HEK293 (cell line): ENCODE data around the gene ADSL.

Source experiments
- EGR2 ChIP-seq: fragments of 450-650 bp; formaldehyde crosslinking; IDR thresholded peaks from 2 replicates; pipeline ENCODE4 v1.5.1; 2016; ENCODE audit warnings: low read depth, missing biosample characterization, missing genetic modification characterization
- KLF1 ChIP-seq: fragments of 450-650 bp; formaldehyde crosslinking; IDR thresholded peaks from 2 replicates; pipeline ENCODE4 v1.5.1; 2016; ENCODE audit warnings: missing biosample characterization, missing genetic modification characterization
- MEIS1 ChIP-seq: sonication (generic); formaldehyde crosslinking; IDR thresholded peaks from 2 replicates; pipeline ENCODE4 v1.8.1; 2022; ENCODE audit warnings: missing genetic modification reagents, mild to moderate bottlenecking, borderline replicate concordance
- TSHZ1 ChIP-seq: fragments of 450-650 bp; formaldehyde crosslinking; IDR thresholded peaks from 2 replicates; pipeline ENCODE4 v1.5.1; 2016; ENCODE audit warnings: missing biosample characterization, missing genetic modification characterization, borderline replicate concordance
- ZFHX2 ChIP-seq: fragments of 450-650 bp; formaldehyde crosslinking; conservative IDR thresholded peaks from 2 replicates; pipeline ENCODE4 v1.5.1; 2016; ENCODE audit warnings: missing biosample characterization, missing genetic modification characterization
- ZFP3 ChIP-seq: fragments of 450-650 bp; formaldehyde crosslinking; IDR thresholded peaks from 2 replicates; pipeline ENCODE4 v1.5.1; 2016; ENCODE audit warnings: low read depth, missing biosample characterization, missing genetic modification characterization
- ZNF112 ChIP-seq: fragments of 450-650 bp; formaldehyde crosslinking; IDR thresholded peaks from 2 replicates; pipeline ENCODE4 v1.5.0; 2017; ENCODE audit warnings: missing biosample characterization, missing genetic modification characterization
- ZNF140 ChIP-seq: fragments of 450-650 bp; formaldehyde crosslinking; IDR thresholded peaks from 2 replicates; pipeline ENCODE4 v1.5.1; 2016; ENCODE audit warnings: missing biosample characterization, missing genetic modification characterization
- ZNF266 ChIP-seq: fragments of 450-650 bp; formaldehyde crosslinking; IDR thresholded peaks from 2 replicates; pipeline ENCODE4 v1.5.1; 2016; ENCODE audit warnings: missing biosample characterization, missing genetic modification characterization, low read depth
- ZNF302 ChIP-seq: fragments of 450-650 bp; formaldehyde crosslinking; IDR thresholded peaks from 2 replicates; pipeline ENCODE4 v1.5.1; 2016; ENCODE audit warnings: missing biosample characterization, missing genetic modification characterization, low read depth
- ZNF350 ChIP-seq: fragments of 450-650 bp; formaldehyde crosslinking; IDR thresholded peaks from 2 replicates; pipeline ENCODE4 v1.5.0; 2017; ENCODE audit warnings: missing biosample characterization, mild to moderate bottlenecking, missing genetic modification characterization
- ZNF404 ChIP-seq: fragments of 450-650 bp; formaldehyde crosslinking; IDR thresholded peaks from 2 replicates; pipeline ENCODE4 v1.5.1; 2017; ENCODE audit warnings: missing biosample characterization, missing genetic modification characterization
- ZNF521 ChIP-seq: fragments of 450-650 bp; formaldehyde crosslinking; IDR thresholded peaks from 2 replicates; pipeline ENCODE4 v1.5.1; 2017; ENCODE audit warnings: missing biosample characterization, mild to moderate bottlenecking, missing genetic modification characterization
- ZNF558 ChIP-seq: fragments of 450-650 bp; formaldehyde crosslinking; IDR thresholded peaks from 2 replicates; pipeline ENCODE4 v1.5.1; 2016; ENCODE audit warnings: missing biosample characterization, missing genetic modification characterization
- ZNF596 ChIP-seq: fragments of 450-650 bp; IDR thresholded peaks from 2 replicates; pipeline ENCODE4 v1.5.0; 2018; ENCODE audit warnings: missing biosample characterization, mild to moderate bottlenecking, missing genetic modification characterization, moderate library complexity
- ZNF626 ChIP-seq: fragments of 450-650 bp; sonication (Bioruptor Pico); formaldehyde crosslinking; IDR thresholded peaks from 2 replicates; pipeline ENCODE4 v1.5.1; 2018; ENCODE audit warnings: missing biosample characterization, missing genetic modification characterization, inconsistent platforms
- ZNF660 ChIP-seq: fragments of 450-650 bp; IDR thresholded peaks from 2 replicates; pipeline ENCODE4 v1.5.1; 2018; ENCODE audit warnings: missing biosample characterization, mild to moderate bottlenecking, missing genetic modification characterization
- ZNF664 ChIP-seq: fragments of 450-650 bp; formaldehyde crosslinking; IDR thresholded peaks from 2 replicates; pipeline ENCODE4 v1.5.1; 2016; ENCODE audit warnings: missing biosample characterization, missing genetic modification characterization
- ZNF777 ChIP-seq: fragments of 450-650 bp; formaldehyde crosslinking; IDR thresholded peaks from 2 replicates; pipeline ENCODE4 v1.5.1; 2017; ENCODE audit warnings: missing biosample characterization, missing genetic modification characterization, borderline replicate concordance
- ZNF830 ChIP-seq: fragments of 450-650 bp; IDR thresholded peaks from 2 replicates; pipeline ENCODE4 v1.5.0; 2018; ENCODE audit warnings: missing biosample characterization, missing genetic modification characterization, low read depth, mild to moderate bottlenecking, moderate library complexity
- ZSCAN18 ChIP-seq: fragments of 450-650 bp; formaldehyde crosslinking; IDR thresholded peaks from 2 replicates; pipeline ENCODE4 v1.5.1; 2016; ENCODE audit warnings: missing biosample characterization, missing genetic modification characterization
- ZSCAN30 ChIP-seq: fragments of 450-650 bp; IDR thresholded peaks from 2 replicates; pipeline ENCODE4 v1.5.1; 2018; ENCODE audit warnings: missing biosample characterization, mild to moderate bottlenecking, missing genetic modification characterization, moderate library complexity
- TF ChIP-seq, protein P1 (sequence below): fragments of 450-650 bp; formaldehyde crosslinking; IDR thresholded peaks from 2 replicates; pipeline ENCODE4 v1.5.1; 2017; ENCODE audit warnings: missing biosample characterization, missing genetic modification characterization
- TF ChIP-seq, protein P2 (sequence below): fragments of 450-650 bp; formaldehyde crosslinking; IDR thresholded peaks from 2 replicates; pipeline ENCODE4 v1.5.1; 2016; ENCODE audit warnings: missing biosample characterization, missing genetic modification characterization

ADSL gene

DNA sequence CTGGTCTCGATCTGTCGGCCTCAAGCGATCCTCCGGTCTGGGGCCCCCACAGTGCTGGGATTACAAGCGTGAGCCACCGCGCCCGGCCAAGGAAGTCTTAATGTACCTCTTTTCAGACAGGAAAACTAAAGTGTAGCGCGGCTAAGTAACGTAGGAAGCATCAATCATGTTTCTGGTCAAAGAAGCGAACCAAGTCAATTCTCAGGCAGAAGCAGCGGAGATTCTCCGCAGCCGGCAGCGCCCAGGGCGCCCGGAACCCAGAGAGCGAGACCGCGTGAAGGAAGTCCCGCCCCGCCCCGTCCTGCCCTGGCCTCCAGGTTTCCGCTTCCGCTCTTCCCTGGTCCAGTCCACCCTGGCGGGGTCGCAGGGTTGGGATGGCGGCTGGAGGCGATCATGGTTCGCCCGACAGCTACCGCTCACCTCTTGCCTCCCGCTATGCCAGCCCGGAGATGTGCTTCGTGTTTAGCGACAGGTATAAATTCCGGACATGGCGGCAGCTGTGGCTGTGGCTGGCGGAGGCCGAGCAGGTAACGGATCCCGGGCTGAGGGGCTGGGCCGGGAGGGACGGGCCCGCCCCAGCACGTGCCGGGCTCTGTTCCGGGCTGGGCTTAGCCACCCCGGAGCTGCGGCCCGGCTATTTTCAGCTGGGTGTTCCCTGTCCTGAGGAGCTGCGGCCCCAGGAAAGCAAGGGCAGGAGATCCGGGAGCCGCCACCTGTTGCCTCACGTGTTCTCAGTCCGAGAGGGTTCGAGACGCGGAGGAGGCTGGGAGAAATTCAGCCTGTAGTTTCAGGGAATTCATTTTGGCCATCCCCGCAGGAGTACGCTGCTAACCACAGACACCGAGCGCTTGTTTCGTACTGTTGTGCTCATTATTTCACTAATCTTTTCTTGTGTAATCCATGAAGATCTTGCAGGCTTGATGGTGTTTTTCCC, at the start of gene ADSL (continued):
- TF ChIP-seq ZNF404 (tag by site-specific recombination) (no peak), ZSCAN18 (tag by site-specific recombination) (no peak), ZFHX2 (no peak; the same call in 1 of the 2 replicates), ZNF660 (peak; percentile 79; the same call in 1 of the 2 replicates), ZSCAN30 (tag by site-specific recombination) (peak; percentile 54; the same call in 1 of the 2 replicates), ZFP3 (tag by site-specific recombination) (no peak; the same call in 1 of the 2 replicates), ZNF596 (tag by site-specific recombination) (no peak), ZNF266 (tag by site-specific recombination) (no peak), TSHZ1 (no peak), EGR2 (tag by site-specific recombination) (no peak), ZNF350 (tag by site-specific recombination) (no peak), ZNF558 (no peak), KLF1 (peak; percentile 91), ZNF626 (no peak), ZNF664 (tag by site-specific recombination) (no peak), ZNF777 (tag by site-specific recombination) (no peak), ZNF830 (tag by site-specific recombination) (no peak), ZNF302 (no peak), ZNF140 (no peak), ZNF112 (tag by site-specific recombination) (no peak), MEIS1 (CRISPR knock-in tag) (no peak), ZNF521 (no peak)
- TF ChIP-seq, protein P1, sequence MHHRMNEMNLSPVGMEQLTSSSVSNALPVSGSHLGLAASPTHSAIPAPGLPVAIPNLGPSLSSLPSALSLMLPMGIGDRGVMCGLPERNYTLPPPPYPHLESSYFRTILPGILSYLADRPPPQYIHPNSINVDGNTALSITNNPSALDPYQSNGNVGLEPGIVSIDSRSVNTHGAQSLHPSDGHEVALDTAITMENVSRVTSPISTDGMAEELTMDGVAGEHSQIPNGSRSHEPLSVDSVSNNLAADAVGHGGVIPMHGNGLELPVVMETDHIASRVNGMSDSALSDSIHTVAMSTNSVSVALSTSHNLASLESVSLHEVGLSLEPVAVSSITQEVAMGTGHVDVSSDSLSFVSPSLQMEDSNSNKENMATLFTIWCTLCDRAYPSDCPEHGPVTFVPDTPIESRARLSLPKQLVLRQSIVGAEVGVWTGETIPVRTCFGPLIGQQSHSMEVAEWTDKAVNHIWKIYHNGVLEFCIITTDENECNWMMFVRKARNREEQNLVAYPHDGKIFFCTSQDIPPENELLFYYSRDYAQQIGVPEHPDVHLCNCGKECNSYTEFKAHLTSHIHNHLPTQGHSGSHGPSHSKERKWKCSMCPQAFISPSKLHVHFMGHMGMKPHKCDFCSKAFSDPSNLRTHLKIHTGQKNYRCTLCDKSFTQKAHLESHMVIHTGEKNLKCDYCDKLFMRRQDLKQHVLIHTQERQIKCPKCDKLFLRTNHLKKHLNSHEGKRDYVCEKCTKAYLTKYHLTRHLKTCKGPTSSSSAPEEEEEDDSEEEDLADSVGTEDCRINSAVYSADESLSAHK (tag by site-specific recombination) = no peak
- TF ChIP-seq, protein P2, sequence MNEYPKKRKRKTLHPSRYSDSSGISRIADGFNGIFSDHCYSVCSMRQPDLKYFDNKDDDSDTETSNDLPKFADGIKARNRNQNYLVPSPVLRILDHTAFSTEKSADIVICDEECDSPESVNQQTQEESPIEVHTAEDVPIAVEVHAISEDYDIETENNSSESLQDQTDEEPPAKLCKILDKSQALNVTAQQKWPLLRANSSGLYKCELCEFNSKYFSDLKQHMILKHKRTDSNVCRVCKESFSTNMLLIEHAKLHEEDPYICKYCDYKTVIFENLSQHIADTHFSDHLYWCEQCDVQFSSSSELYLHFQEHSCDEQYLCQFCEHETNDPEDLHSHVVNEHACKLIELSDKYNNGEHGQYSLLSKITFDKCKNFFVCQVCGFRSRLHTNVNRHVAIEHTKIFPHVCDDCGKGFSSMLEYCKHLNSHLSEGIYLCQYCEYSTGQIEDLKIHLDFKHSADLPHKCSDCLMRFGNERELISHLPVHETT = no peak; the same call in 1 of the 2 replicates
